IPS-18c (cell line): ENCODE measurements around the gene OSBPL3.

Experiments
- H3K4me3 ChIP-seq: 2 replicates; pipeline ENCODE4 v1.7.0; 2013; ENCODE audit warnings: low read depth, mild to moderate bottlenecking, low read length, moderate library complexity; ENCODE audit not compliant: insufficient read depth
- H3K9me3 ChIP-seq: one replicate; pipeline ENCODE4 v1.6.1; 2013; ENCODE audit warnings: mild to moderate bottlenecking, low read length, moderate library complexity; ENCODE audit not compliant: control insufficient read depth, insufficient read depth

Gene OSBPL3

GRCh38 chr7:24939416-24939815 lies 40.6 kb downstream of the OSBPL3 start:
- Histone ChIP-seq H3K4me3 (no peak overlapping the region), H3K9me3 (no peaks in the 10 kb centered on the region)

GRCh38 chr7:24936121-24936824 lies 43.7 kb downstream of the OSBPL3 start:
- no peak overlapping the region for H3K4me3 ChIP-seq
- no peaks in the 10 kb centered on the region for H3K9me3 ChIP-seq

- Histone ChIP-seq H3K4me3 (no peak overlapping the region), H3K9me3 (no peaks in the 10 kb centered on the region)
These were observed 46.7 kb downstream of the OSBPL3 start for GRCh38 chr7:24933298-24933697.

GRCh38 chr7:24932815-24933214 lies 47.2 kb downstream of the OSBPL3 start:
- H3K4me3 ChIP-seq: no peak overlapping the region
- H3K9me3 ChIP-seq: no peaks in the 10 kb centered on the region

- Histone ChIP-seq H3K9me3 (no peaks in the 10 kb centered on the region), H3K4me3 (no peak overlapping the region)
These were observed 47.6 kb downstream of the OSBPL3 start for GRCh38 chr7:24932389-24932788.

GRCh38 chr7:24931844-24932243 lies 48.1 kb downstream of the OSBPL3 start:
- no peak overlapping the region for H3K4me3 ChIP-seq
- H3K9me3 ChIP-seq: no peaks in the 10 kb centered on the region

- no peaks in the 10 kb centered on the region for H3K9me3 ChIP-seq
- no peak overlapping the region for H3K4me3 ChIP-seq
These were observed 49.1 kb downstream of the OSBPL3 start for GRCh38 chr7:24930856-24931255.

- Histone ChIP-seq H3K4me3 (no peak overlapping the region), H3K9me3 (no peaks in the 10 kb centered on the region)
These were observed 53.1 kb downstream of the OSBPL3 start for GRCh38 chr7:24926623-24927524.

GRCh38 chr7:24924375-24924774 lies 55.6 kb downstream of the OSBPL3 start:
- H3K9me3 ChIP-seq: no peaks in the 10 kb centered on the region
- H3K4me3 ChIP-seq: no peak overlapping the region

GRCh38 chr7:24923172-24923865 lies 56.7 kb downstream of the OSBPL3 start:
- Histone ChIP-seq H3K9me3 (no peaks in the 10 kb centered on the region), H3K4me3 (no peak overlapping the region)

GRCh38 chr7:24922099-24922773 lies 57.7 kb downstream of the OSBPL3 start:
- Histone ChIP-seq H3K9me3 (no peaks in the 10 kb centered on the region), H3K4me3 (no peak overlapping the region)

- Histone ChIP-seq H3K4me3 (no peak overlapping the region), H3K9me3 (no peaks in the 10 kb centered on the region)
These were observed 58.7 kb downstream of the OSBPL3 start for GRCh38 chr7:24921362-24921679.

GRCh38 chr7:24920451-24921361 lies 59.3 kb downstream of the OSBPL3 start:
- Histone ChIP-seq H3K4me3 (no peak overlapping the region), H3K9me3 (no peaks in the 10 kb centered on the region)

GRCh38 chr7:24917510-24918239 lies 62.3 kb downstream of the OSBPL3 start:
- H3K4me3 ChIP-seq: no peak overlapping the region
- H3K9me3 ChIP-seq: no peaks in the 10 kb centered on the region

GRCh38 chr7:24916463-24917040 lies 63.4 kb downstream of the OSBPL3 start:
- Histone ChIP-seq H3K9me3 (no peaks in the 10 kb centered on the region), H3K4me3 (no peak overlapping the region)

GRCh38 chr7:24914465-24914859 lies 65.5 kb downstream of the OSBPL3 start:
- no peaks in the 10 kb centered on the region for H3K9me3 ChIP-seq
- H3K4me3 ChIP-seq: no peak overlapping the region
